SJSA1 (cell line): ENCODE results near the gene GLP2R. TPM values are rescaled to one million over a fixed set of nuclear protein-coding genes. Genes with fewer than 3 reads are reported as not detected.
"Not testable (repeated sequence)": the region's sequence is repeated elsewhere in the genome, so short reads cannot be mapped to it uniquely, and the experiment has no call there.

Experiments used
- DNase-seq, 2 experiments: peaks; one replicate each; pipeline ENCODE4 v3.0.0-alpha.2; 2015 to 2020; ENCODE audit warnings: low spot score in 2 of 2, low read depth in 1 of 2
- H3K27ac ChIP-seq: fragments of 250-450 bp; sonication (Bioruptor Pico); 2 replicates; pipeline ENCODE4 v1.5.1; 2020; ENCODE audit warnings: mild to moderate bottlenecking, moderate library complexity
- H3K27me3 ChIP-seq: fragments of 250-450 bp; sonication (Bioruptor Pico); replicated peaks from 2 replicates; pipeline ENCODE4 v1.5.1; 2020; ENCODE audit warnings: mild to moderate bottlenecking, moderate library complexity
- H3K36me3 ChIP-seq: fragments of 250-450 bp; sonication (Bioruptor Pico); 2 replicates; pipeline ENCODE4 v1.5.1; 2020; ENCODE audit warnings: mild to moderate bottlenecking
- H3K4me1 ChIP-seq: fragments of 250-450 bp; sonication (Bioruptor Pico); replicated peaks from 2 replicates; pipeline ENCODE4 v1.6.1; 2021; ENCODE audit warnings: mild to moderate bottlenecking
- H3K4me3 ChIP-seq: fragments of 250-450 bp; sonication (Bioruptor Pico); 2 replicates; pipeline ENCODE4 v1.5.1; 2020; ENCODE audit warnings: mild to moderate bottlenecking
- H3K9me3 ChIP-seq: fragments of 250-450 bp; sonication (Bioruptor Pico); replicated peaks from 2 replicates; pipeline ENCODE4 v1.5.1; 2020; ENCODE audit warnings: mild to moderate bottlenecking
- total RNA-seq: library from RNA; depleted of rRNA; stranded (reverse); fragments of >200 nt; shearing (Covaris generic); gene quantifications from 2 replicates; pipeline ENCODE4 v1.2.3, GENCODE V29; 2014; rRNA removed

The GLP2R gene, protein sequence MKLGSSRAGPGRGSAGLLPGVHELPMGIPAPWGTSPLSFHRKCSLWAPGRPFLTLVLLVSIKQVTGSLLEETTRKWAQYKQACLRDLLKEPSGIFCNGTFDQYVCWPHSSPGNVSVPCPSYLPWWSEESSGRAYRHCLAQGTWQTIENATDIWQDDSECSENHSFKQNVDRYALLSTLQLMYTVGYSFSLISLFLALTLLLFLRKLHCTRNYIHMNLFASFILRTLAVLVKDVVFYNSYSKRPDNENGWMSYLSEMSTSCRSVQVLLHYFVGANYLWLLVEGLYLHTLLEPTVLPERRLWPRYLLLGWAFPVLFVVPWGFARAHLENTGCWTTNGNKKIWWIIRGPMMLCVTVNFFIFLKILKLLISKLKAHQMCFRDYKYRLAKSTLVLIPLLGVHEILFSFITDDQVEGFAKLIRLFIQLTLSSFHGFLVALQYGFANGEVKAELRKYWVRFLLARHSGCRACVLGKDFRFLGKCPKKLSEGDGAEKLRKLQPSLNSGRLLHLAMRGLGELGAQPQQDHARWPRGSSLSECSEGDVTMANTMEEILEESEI
- 0.78 and 1.2 TPM in 2 replicates for total RNA-seq

DNA sequence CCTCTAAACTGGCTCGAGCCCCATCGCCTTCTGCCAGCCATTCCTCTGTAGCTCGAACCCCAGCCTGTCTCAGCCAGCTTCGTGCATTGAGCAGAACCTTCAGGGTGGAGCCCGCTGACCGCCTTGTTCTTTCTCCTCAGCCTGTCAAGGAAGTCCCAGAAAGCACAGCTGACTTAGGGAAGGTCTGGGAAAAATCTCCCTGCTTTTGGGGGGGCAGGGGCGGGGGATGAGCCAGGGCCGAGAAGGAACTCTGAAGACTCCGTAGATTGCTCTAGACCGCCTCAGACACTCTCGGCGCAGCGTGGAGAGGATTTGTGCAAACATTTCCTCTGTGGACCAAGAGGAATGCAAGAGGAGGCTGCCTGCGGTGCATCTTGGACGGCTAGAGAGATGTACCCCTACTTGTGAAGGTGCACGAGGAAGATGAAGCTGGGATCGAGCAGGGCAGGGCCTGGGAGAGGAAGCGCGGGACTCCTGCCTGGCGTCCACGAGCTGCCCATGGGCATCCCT is at the start of gene GLP2R:
GLP2R (plus strand) TSS at position 284 of the 510 bp plus-strand sequence; CDS start at position 424, 140 bp downstream.
- Histone ChIP-seq H3K4me3 (no peak within 1 kb of the TSS), H3K27me3 (no peaks in the 10 kb centered on the region), H3K9me3 (no peaks in the 10 kb centered on the region), H3K36me3 (no peaks in the 10 kb centered on the region), H3K4me1 (peaks cover 6% of the 10 kb centered on the region; the same call in 1 of the 2 replicates), H3K27ac (no peak within 1 kb of the TSS)
- DNase-seq = no peak

DNA sequence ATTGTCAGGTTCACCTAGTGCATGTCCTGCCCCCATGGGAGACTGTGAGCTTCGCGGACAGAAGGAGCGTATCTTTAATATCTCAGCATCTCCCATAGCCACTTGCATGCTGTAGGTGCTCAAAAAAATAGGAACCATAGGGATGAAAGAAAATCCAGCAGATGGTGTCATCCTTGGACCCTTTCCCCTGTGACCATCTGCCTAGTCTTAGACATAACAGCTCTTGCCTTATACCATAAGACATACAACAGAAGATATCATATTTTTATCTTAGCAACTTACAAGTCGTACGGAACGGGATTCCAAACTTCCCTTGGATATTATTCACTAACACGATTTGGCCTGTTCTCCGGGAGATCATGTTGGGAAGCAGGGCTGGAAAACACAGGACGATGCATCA is 48.8 kb upstream of the GLP2R start:
- no peaks in the 10 kb centered on the region for H3K9me3 ChIP-seq
- H3K4me1 ChIP-seq = no peaks in the 10 kb centered on the region
- H3K4me3 ChIP-seq = no peak overlapping the region
- H3K27me3 ChIP-seq = no peaks in the 10 kb centered on the region
- H3K36me3 ChIP-seq = no peaks in the 10 kb centered on the region
- H3K27ac ChIP-seq = no peak overlapping the region
- no peak for DNase-seq

DNA sequence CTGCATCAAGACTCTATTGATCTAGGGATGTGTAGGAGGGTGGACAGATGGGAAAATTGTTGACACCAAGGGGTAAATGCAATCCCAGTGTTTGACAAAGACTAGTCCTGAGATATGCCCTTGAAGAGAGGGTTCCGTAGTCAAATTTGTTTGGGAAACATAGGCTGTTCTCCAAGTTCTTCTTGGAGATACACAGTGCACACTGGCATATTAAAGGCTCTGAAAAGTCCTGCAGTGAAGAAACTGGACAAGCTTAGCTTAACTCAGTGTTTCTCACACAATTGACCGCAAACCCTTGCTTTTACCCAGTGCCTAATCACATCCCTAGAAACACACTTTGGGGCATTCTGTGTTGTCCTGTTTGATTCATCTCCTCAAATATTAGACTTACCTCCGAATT is 45.2 kb upstream of the GLP2R start:
- no peak for DNase-seq
- Histone ChIP-seq H3K9me3 (no peaks in the 10 kb centered on the region), H3K4me3 (no peak overlapping the region), H3K27ac (no peak overlapping the region), H3K4me1 (no peaks in the 10 kb centered on the region), H3K36me3 (no peaks in the 10 kb centered on the region), H3K27me3 (no peaks in the 10 kb centered on the region)

DNA sequence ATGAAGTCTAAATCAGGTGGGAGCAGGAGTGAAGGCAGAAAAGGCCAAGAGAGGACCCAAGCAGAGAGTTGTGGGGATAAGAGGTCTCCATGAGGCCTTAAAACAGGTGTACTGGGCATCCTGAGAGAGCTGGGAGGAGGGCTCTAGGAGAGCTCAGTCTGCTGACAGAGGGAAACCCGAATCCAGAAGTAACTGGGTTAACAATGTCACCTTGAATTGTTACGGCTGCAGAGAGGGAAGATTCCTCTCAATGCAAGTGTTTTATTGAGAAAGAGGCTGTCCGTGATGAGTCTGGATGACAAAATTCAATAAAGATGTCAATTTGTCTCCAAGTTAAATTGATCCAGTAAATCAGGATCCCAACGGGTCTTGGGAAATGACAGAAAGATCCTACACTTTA is 42.7 kb upstream of the GLP2R start:
- no peaks in the 10 kb centered on the region for H3K27me3 ChIP-seq
- H3K4me1 ChIP-seq = no peaks in the 10 kb centered on the region
- H3K4me3 ChIP-seq = no peak overlapping the region
- no peaks in the 10 kb centered on the region for H3K9me3 ChIP-seq
- no peak for DNase-seq
- H3K36me3 ChIP-seq = no peaks in the 10 kb centered on the region
- H3K27ac ChIP-seq = no peak overlapping the region

DNA sequence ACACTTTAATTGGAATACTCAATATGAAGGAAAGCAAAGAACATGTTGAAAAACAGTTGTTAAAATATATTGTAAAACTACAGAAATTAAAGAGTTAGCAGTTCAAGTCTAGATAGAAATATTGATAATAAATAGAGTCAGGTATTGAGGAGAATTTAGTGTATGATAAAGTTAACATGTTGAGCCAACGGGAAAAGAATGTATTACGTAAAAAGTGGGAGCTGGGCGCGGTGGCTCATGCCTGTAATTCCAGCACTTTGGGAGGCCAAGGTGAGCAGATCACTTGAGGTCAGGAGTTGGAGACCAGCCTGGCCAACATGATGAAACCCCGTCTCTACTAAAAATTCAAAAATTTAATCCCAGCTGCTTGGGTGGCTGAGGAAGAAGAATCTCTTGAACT is 42.3 kb upstream of the GLP2R start:
- not testable (repeated sequence) for H3K4me3 ChIP-seq, H3K9me3 ChIP-seq, H3K36me3 ChIP-seq, H3K27me3 ChIP-seq, DNase-seq, H3K4me1 ChIP-seq, H3K27ac ChIP-seq

DNA sequence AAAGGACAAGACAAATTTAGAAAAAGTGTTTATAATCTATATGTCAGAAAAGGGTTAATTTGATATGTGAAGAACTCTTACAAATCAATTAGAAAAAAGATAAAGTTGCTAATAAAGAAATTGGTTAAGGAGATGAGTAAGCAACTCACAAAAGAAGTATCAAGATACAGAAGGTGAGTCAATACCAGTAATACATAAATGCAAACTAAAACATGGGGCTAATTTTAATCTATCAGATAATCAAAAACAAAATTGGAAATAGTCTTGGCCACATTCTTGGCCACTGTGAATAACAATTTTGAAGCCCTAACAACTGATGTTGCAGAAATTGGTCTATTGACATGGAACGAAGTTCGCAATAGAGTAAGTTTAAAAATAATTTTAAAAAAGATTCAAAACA is 41.2 kb upstream of the GLP2R start:
- Histone ChIP-seq H3K4me3 (no peak overlapping the region), H3K27ac (no peak overlapping the region), H3K4me1 (no peaks in the 10 kb centered on the region), H3K9me3 (no peaks in the 10 kb centered on the region), H3K36me3 (no peaks in the 10 kb centered on the region), H3K27me3 (no peaks in the 10 kb centered on the region)
- DNase-seq = no peak

DNA sequence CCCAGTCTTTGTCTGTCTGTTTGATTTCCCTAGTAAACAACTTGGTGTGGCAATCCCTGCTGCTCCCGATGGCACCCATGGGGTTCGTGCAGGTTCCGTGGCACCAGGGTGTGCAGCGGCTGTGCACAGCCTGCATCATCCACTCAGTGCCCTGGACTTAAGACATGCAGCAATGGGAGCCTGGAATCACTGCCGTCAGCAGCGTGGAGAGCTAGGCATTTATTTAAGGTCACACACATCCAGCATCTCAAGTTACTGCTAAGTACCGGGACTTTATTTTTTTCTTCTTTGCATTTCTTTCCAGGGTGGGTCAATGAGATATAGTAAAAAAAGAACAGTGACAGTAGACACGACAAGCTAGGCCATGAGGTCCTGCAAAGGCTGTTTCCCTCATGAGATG is 37.1 kb upstream of the GLP2R start:
- no peak overlapping the region for H3K27ac ChIP-seq
- no peak overlapping the region for H3K4me3 ChIP-seq
- no peaks in the 10 kb centered on the region for H3K36me3 ChIP-seq
- no peak for DNase-seq
- no peaks in the 10 kb centered on the region for H3K4me1 ChIP-seq
- H3K27me3 ChIP-seq = no peaks in the 10 kb centered on the region
- H3K9me3 ChIP-seq = no peaks in the 10 kb centered on the region

DNA sequence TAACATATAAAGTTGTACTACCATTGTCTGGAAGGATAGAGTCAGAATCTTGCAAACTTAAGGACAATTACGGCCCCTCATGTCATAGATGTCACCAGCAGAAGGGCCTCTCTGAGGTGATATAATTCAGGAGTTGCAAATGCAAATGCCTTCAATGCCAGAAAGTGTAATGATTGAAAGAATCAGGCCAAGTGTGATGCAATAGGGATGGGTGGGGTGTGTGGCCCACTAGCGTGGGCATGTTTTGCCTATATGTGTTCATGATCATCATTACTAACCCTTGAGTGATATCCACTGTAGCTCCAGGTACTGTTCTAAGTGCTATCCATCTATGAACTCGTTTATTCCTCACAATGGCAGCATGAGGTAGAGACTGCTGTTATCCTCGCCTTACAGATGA is 35.4 kb upstream of the GLP2R start:
- Histone ChIP-seq H3K36me3 (no peaks in the 10 kb centered on the region), H3K27ac (no peak overlapping the region), H3K9me3 (no peaks in the 10 kb centered on the region), H3K27me3 (no peaks in the 10 kb centered on the region), H3K4me1 (no peaks in the 10 kb centered on the region), H3K4me3 (no peak overlapping the region)
- DNase-seq = no peak

DNA sequence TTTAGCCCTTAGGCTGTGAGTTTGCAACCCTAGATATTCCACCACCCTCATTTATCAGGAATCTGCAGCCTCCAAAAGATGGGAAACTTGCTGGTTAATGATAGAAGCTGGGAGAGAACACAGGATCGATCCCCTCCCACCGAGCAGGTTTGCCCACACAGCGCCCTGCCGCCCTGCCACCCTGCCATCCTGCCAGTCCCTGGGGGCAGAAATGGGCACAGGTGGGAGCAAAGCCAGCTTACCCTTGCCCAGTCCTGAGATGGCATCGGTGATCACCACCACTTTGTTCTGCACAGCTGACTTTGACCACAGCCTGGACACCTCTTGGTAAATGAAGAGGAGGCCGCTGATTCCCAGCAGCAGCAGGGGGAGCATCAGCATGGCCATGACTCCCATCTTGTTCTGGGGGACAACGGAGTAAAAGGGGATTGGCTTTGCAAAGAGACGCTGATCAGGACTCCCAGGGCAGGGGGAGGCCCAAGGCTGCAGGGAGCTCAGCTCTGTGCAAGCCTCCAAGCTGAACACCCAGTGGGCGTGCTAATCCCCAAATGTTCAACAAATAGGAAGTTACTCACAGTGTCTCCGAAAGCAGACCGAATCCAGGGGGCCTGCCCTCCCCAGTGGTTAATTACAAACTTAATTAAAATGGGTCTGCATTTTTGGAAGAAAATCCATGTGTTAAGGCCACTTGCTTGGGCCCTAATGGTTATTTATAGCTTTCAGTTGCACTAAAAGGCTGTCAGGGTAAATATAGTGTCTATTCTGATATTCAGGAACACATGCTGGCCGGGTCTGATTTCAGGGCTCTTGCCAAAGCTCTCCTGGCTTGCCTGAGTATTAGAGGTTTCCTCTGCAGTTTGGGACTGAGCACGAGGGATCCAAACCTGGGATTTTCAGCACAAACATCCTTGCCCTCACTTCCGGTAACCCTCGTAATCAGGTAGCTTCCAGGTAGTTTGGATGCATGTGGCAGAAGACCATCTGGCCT is 34.5 kb upstream of the GLP2R start, which contains the start of gene DHRS7C:
DHRS7C (minus strand) TSS at position 704 of the 988 bp plus-strand sequence; CDS start at position 396, 308 bp downstream.
- DNase-seq = no peak
- Histone ChIP-seq H3K9me3 (no peaks in the 10 kb centered on the region), H3K27ac (no peak within 1 kb of the TSS), H3K4me3 (no peak within 1 kb of the TSS), H3K27me3 (no peaks in the 10 kb centered on the region), H3K36me3 (no peaks in the 10 kb centered on the region), H3K4me1 (no peaks in the 10 kb centered on the region)

DNA sequence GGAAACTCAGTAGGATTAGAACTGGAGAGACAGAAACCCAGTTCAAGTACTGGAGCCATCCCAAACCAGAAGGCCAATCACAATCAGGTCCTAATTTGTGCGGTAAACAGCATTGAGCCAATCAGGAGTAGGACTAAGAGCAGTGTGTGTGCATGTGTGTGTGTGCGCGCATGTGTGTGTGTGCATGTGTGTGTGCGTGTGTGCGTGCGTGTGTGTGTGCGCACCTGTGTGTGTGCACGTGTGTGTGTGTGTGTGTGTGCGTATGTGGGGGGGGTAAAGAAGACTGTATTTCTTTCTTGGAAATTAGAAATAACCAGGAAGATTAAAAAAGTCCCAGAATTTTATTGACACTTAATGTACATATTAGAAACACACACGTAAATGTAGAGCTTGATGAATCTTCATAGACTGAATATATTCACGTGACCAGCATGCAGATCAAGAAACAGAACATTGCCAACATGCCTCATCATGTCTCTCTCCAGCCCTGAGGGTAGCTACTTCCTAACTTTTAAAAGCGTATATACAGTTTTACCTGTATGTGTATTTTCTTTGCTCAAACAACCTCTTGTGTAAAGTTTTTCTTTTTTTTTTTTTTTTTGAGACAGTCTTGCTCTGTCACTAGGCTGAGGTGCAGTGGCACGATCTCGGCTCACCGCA is 33.4 kb upstream of the GLP2R start:
- Histone ChIP-seq H3K4me1 (no peaks in the 10 kb centered on the region), H3K27me3 (no peaks in the 10 kb centered on the region), H3K36me3 (no peaks in the 10 kb centered on the region), H3K4me3 (no peak overlapping the region), H3K27ac (no peak overlapping the region), H3K9me3 (no peaks in the 10 kb centered on the region)
- DNase-seq = no peak

DNA sequence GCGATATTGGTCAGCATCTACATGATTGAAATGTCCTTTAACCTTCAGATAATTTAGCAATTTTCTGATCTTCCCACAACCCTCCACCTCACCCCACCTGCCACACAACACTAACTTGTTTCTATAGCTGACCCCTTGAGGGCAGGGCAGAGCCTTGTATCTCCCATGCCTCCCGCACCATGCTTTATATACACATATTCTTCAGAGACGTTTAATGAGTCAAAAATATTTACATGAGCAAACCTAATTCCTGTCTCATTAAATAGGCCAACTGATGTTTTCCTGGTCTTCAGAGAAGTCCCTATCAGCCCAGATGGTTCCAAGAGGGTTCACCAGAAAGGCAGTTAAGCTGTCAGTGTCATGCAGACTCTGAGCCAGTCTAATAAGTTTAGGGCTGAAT is 27.7 kb upstream of the GLP2R start:
- Histone ChIP-seq H3K36me3 (no peaks in the 10 kb centered on the region), H3K27ac (no peak overlapping the region), H3K27me3 (no peaks in the 10 kb centered on the region), H3K4me1 (peaks cover 11% of the 10 kb centered on the region), H3K4me3 (no peak overlapping the region), H3K9me3 (no peaks in the 10 kb centered on the region)
- no peak for DNase-seq

DNA sequence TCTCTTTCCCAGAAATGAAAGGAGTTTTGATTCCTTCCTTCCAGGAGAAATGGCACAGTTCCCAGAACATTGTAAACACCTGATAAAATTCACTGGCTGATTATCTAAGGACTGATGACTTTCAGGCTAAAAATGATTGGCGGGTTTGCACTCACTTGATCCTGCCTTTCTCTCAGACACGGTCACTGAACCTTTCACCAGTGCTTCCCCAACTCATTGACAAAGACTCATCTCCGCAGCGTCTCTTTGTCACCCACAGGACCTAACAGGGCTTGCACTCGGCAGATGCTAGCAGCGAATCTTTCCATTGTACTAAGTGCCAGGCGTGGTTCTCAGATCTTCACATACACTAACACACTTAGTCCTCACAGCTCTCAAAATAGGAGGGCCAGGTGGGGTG is 27.0 kb upstream of the GLP2R start:
- Histone ChIP-seq H3K9me3 (no peaks in the 10 kb centered on the region), H3K27ac (no peak overlapping the region), H3K36me3 (no peaks in the 10 kb centered on the region), H3K4me3 (no peak overlapping the region), H3K27me3 (no peaks in the 10 kb centered on the region), H3K4me1 (peaks cover 18% of the 10 kb centered on the region)
- no peak for DNase-seq

DNA sequence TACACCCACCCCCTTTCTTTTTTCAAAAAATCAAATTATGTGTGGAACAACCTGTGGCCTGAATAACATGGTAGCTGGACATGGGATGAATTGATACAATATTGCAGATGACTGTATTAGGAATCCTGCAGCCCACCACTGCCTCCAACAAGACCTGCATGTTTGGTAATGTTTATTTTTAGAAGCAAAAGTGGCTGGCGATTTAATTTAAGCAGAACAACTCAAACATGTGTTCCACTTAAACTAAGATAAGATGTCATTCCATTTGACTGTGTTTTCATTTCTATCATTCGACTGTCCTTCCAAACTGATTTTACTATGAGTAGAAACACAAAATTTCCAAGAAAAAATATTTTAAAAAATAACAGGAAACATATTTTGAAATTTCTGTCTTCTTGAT is 24.2 kb upstream of the GLP2R start:
- peaks cover 38% of the 10 kb centered on the region for H3K4me1 ChIP-seq
- no peaks in the 10 kb centered on the region for H3K36me3 ChIP-seq
- no peak overlapping the region for H3K4me3 ChIP-seq
- H3K9me3 ChIP-seq = no peaks in the 10 kb centered on the region; the same call in 1 of the 2 replicates
- no peaks in the 10 kb centered on the region for H3K27me3 ChIP-seq
- H3K27ac ChIP-seq = no peak overlapping the region
- DNase-seq = no peak
